ENCODE measurements around the gene GRIK3.

Gene GRIK3

DNA sequence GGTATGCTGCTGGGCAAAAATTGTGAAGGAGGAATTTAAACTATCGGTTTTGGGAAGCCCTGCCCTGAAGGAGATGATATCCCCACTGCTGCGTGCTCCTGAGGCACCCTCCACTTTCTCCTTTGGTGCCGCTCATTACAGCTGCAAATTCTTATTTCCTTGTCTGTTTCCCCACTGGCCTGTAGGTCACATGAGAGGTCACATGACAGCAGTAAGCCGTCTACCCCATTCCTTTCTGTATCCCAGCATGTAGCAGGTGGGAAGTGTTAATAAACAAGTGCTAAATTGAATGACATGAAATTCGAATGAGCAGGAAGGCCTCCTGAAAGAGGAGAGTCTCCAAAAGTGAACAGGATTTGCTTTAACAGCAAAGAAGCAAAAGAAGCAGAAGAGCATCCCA lies 58.7 kb downstream of the GRIK3 start:
- DNase-seq = no peak

DNA sequence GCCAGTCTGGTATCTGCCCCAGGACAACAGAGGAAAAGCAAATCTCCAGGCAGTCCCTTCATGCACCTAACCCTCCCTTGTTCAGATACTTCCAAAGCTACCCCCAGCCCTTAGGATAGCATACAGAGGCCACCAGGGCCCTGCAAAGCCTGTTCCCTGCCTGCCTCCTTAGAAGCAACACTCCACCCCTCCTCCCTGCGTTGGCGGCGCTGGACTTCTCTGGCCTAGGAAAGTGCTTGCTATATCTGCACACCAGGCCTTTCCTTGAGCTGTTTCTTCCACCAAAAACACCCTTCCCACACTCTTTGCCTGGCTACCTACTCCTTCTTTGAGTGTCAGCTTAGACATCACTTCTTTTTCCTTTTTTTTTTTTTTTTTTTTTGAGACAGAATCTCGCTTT lies 61.3 kb downstream of the GRIK3 start:
- no peak for DNase-seq

- DNase-seq = no peak
These were observed 62.3 kb downstream of the GRIK3 start for GRCh38 chr1:36971852-36972618.

DNA sequence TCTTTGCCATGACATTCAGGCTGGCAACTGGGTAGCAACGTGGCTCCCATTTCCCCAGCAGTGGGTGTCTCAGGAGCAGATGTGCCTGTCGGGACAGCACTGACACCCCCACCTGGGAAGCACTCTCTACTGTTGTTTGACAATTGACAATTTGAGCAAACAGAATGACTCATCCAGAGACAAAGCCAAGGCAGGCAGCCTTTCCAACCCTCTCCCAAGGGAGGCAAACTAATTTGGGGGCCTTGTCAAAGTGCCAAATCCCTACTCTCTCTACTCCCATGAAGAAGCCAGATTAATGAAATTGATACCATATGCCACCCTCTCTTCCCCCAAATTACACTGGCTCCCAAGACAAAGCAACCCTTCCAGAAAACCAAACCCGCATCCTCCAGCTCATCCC lies 65.6 kb downstream of the GRIK3 start:
- DNase-seq = no peak

DNA sequence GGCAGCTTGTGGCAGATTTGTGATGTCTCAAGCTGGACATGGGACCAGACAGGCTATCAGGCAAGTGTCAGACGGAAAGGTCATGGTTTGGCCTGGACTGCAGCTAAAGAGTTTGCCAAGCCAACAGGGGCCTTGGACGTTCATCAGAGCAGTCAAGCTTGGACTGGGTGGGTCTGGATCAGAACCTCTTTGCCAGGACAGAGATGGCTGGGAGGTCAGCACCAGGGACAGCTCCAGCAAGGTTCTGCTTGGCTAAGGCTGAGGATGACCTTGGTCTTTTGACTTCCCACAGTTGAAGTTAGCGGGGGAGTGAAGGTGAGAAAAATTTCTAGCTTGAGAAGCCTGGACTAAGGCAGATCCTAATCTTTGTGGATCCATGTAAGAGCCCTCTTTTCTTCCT lies 68.1 kb downstream of the GRIK3 start:
- no peak for DNase-seq

DNA sequence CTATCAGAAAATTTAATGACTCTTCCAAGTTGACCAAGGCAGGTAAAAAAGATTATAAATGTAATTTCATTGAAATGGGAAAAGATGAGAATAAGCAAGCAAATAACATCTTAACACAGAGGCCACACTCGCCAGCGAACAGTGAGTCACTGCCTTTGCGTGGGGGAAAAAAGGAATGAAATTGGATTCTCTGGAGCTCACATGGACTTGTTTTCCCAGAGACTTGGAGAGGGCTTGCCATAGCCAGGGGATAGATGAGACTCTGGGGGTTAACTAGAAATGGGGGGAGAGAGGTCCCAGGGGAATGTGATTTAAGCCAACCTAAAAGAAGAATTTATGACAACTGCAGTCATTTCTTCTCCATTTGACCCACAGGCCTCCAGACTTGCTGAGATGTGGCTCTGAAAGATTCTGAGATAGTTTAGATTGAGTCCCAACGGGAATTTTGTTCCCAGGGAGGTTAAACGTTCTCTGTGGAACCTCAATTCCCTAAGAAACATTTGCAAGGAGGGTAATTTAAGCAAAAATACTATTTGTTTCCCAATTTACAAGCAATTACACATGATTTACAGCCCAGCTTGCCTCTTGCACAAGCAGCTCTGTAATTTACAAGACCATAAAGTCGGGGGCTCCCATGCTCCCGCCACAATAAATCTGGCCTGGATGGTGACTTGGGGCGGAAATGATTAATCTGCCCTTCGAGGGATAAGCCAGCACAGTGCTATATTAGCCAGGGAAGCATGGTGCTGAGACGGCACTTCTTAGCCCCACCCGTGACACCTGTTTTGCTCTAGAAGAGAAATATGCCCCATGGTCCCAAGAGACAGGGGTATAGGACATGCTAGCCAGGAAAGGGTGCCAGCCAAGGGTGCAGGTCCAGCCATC lies 68.8 kb downstream of the GRIK3 start:
- no peak for DNase-seq

DNA sequence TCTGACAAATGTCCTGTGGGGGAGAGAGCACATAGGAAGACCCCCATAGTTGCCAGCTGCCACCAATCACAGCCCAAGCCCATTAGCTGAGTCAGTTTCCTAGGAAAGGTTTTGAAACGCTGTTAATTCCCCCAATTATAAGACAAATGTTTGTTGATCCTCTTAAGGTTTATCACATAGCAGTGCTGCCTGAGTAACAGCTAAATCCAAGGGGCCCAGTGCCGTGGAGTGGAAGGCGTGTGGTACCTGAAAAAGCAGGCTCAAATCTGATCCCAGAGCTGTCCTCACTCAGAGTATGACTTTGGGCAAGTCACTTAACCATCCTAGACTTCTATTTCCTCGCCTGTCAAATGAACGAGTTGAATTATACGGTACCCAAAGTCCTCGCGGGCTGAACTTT lies 69.5 kb downstream of the GRIK3 start:
- DNase-seq = no peak

DNA sequence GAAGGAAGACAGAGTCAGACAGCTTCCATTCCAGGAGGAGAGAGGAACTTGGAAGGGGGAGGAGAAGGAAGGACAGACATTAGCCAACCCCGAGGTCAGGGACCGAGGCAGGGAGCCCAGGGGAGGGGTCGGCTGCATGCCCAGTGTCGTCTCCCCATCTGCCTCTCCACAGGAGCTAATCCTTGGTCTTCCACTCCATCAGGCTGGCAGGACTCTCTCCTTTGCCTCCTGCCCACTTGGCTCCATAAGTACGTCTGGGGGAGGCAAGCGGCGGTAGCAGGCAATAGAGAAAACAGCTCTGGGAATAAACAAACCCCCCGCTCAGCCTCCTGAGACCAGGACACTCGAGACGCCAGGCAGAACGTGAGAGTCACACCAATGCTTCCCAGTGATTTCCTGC lies 71.3 kb downstream of the GRIK3 start:
- no peak for DNase-seq

GRCh38 chr1:36961062-36961615 lies 73.2 kb downstream of the GRIK3 start:
- no peak for DNase-seq

GRCh38 chr1:36956570-36956969 lies 77.7 kb downstream of the GRIK3 start:
- DNase-seq = no peak

- no peak for DNase-seq
These were observed 79.3 kb downstream of the GRIK3 start for GRCh38 chr1:36955016-36955415.

DNA sequence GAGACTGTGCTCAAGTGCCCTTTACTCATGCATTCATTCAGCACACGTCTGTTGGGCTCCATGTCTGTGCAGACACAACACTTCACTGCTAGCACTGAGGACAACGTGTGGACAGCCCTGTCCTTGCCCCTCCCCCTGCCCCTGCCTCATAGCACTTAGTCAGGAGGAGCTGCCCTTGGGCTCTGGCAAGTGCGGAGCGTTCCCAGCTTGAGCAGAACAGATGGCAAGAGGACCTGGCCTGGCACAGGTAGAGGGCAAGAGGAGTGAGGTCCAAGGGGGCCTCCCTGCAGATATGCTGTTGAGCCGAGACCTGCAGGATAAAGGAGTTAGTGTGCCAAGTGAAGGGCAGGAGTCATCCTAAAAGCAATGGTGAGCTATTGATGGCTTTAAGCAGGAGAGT lies 81.3 kb downstream of the GRIK3 start:
- no peak for DNase-seq

GRCh38 chr1:36951761-36952160 lies 82.6 kb downstream of the GRIK3 start:
- no peak for DNase-seq

DNA sequence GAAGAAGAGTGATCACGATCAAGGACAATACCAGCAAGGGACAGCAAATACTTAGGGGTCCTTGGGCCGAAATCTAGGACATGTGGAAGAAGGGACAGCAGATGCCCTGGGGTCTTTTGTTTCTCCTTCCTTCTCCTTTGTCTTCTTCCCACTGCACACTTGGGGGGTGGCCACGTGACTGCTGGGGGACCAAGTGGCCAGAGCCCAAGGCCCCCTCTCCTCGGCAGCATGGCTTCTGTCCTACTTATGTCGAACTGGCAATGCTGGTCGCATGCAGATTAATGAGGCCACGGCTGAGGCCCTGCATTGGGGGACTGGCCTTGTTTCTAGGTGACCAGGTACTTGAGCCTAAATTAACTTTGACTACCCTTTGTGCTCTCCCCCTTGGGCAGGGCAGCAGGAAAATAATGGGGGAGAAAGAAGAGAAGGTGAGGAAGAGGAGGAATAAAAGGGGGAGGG lies 83.0 kb downstream of the GRIK3 start:
- DNase-seq = no peak

DNA sequence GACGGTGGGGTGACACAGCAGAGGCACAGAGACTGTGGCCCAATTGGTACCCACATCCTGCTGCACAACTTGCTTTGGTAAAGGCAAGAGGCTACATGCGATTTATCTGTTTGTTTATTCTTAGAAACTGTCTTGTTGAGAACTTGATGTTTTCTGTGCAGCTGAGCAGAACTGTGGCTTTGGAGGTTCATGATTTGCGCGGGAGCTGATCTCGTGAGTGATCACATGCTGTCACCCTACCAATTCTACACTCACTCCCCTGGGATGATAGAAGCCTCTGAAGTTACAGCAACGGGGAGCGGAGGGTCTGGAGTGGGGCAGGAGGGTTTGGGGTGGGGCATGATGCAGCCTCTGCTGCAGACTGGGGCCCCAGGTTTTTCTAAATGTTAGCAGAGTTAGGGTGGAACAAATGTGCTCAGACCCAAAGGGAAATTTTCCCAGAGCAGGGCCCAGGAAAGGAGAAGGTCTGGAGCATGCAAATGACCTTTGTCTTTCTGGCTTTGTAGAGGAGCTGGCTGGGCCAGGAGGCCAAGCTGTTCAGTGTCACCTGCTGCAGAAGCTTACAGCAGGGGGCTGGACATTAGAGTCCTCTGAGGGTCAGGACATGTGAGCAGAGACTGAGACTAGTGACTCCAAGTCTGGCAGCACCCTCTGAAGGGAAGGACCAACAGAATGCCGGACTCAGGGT lies 83.6 kb downstream of the GRIK3 start:
- no peak for DNase-seq

DNA sequence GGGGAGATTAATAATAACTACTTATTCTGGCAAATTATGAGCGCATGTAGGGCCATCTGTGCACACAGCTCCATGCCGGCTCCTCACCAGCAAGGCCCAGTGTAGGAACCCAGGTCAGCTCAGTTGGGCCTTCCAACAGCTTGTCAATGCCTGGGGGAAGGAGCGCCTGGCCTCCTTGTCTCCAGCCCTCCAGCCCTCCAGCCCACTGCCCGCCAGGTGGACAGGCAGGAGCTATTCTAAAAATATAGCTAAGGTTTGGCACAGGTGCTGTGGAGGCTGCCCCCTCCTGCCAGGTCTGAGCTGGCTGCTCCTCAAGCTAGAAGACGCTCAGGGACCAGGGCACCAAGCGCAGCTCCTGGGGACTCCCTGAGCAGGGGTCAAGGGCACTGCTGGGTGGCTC lies 85.7 kb downstream of the GRIK3 start:
- no peak for DNase-seq

DNA sequence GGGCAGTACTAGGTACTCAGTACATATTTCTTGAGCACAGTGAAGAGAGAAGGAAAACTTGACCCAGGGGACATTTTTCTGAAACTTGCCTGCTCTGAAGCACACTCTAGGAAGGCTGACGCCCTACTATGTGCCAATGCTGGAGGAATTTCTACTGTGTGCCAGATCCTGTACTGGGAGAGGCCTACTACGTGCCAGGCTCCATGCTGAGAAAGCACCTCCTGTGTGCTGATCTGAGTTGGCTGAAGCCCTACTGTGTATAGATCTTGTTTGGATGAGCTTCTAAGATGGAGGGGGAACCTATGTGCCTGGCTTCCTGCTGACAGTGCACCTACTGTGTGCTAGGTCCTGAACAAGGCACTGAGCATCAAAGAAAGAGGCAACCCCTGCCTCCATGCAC lies 86.2 kb downstream of the GRIK3 start:
- no peak for DNase-seq

- no peak for DNase-seq
These were observed 86.9 kb downstream of the GRIK3 start for GRCh38 chr1:36947384-36947783.

GRCh38 chr1:36944883-36945282 lies 89.4 kb downstream of the GRIK3 start:
- DNase-seq = no peak

GRCh38 chr1:36942148-36942547 lies 92.2 kb downstream of the GRIK3 start:
- no peak for DNase-seq

DNA sequence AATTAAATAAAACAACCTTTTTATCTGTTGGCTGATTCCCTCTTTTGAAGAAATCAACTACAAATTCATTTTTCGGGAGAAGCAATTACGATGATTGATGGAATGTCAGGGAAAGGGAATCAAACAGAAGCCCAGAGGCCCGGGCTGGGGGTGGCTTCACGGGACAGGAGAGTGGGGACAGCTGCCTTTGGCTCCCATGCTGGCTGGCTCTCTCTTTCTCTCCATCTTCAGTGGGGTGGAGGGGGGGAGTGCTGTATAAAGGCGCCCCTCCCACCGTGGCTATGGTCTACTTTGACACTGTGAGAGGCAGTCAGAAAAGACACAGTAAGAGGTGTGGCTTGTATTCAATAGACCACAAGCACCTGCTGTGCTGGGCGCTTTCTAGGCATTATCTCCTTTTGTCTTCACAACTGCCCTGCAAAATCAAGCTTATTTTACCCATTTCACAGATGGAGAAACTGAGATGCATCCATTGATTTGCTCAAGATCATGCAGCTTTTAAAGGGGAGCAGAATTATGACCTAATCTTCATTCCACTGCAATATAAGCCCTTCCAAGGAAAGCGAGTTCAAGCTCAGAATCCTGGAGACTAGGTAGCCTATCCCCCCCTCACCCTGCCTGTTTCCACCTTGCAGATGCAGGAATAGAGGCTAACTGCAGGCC lies 92.9 kb downstream of the GRIK3 start:
- DNase-seq = no peak

DNA sequence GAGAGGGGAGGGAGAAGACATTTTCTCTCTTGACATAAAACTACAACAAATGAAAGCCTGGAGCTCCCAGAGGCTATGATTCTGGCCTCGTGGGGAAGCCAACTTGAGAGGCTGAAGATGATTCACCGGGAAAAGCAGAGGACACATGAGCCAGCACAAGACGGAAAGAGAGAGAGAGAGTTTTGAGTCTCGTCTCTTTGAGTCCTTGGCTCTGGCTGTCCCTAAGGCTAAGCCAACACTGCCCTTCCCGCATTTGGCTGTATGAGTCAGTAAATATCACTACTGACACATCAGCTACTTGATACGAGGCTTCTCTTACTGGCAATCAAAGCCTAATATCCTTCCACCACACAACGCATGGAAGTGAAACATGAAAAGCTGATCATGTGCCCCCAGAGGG lies 95.5 kb downstream of the GRIK3 start:
- DNase-seq = no peak

GRCh38 chr1:36937371-36937770 lies 96.9 kb downstream of the GRIK3 start:
- no peak for DNase-seq

Measured in activated CD4-positive, CD25-positive, alpha-beta regulatory T cell (primary cell).